HepG2 (cell line): ENCODE results near the gene INTS15. TPM values are rescaled to one million over a fixed set of nuclear protein-coding genes. Genes with fewer than 3 reads are reported as not detected.

Experiments
- DMAP1 ChIP-seq: IDR thresholded peaks from 2 replicates; pipeline ENCODE4 v1.6.1; 2016
- GATAD1 ChIP-seq: IDR thresholded peaks from 2 replicates; pipeline ENCODE4 v1.6.1; 2016; ENCODE audit warnings: missing genetic modification reagents, missing compliant biosample characterization
- HDAC2 ChIP-seq: sonication (generic); formaldehyde crosslinking; IDR thresholded peaks from 2 replicates; pipeline ENCODE4 v1.4.0; 2020; ENCODE audit warnings: missing genetic modification reagents
- KAT8 ChIP-seq: IDR thresholded peaks from 2 replicates; pipeline ENCODE4 v1.6.1; 2016; ENCODE audit warnings: missing genetic modification reagents, missing compliant biosample characterization
- KDM4B ChIP-seq: sonication (generic); formaldehyde crosslinking; IDR thresholded peaks from 2 replicates; pipeline ENCODE4 v1.4.0; 2020; ENCODE audit warnings: missing genetic modification reagents
- KLF11 ChIP-seq: IDR thresholded peaks from 2 replicates; pipeline ENCODE4 v1.6.1; 2016; ENCODE audit warnings: missing compliant biosample characterization
- SOX13 ChIP-seq, 3 experiments: fragments of 450-650 bp in 1 of 3; sonication (generic) in 1 of 3; formaldehyde crosslinking in 1 of 3; IDR thresholded peaks in 2 of 3; conservative IDR thresholded peaks in 1 of 3; 2 replicates each; pipeline versions ENCODE4 v1.5.0 to v1.6.1; 2016 to 2020; ENCODE audit warnings: antibody characterized with exemption in 1 of 3, mild to moderate bottlenecking in 1 of 3, missing compliant biosample characterization in 1 of 3, missing genetic modification reagents in 1 of 3, moderate library complexity in 1 of 3
- SRSF1 ChIP-seq: fragments of 200-400 bp; formaldehyde crosslinking; optimal IDR thresholded peaks from 2 replicates; pipeline ENCODE3; 2017; ENCODE audit warnings: mild to moderate bottlenecking, low read depth, low read length, moderate library complexity
- SRY ChIP-seq: sonication (generic); formaldehyde crosslinking; IDR thresholded peaks from 2 replicates; pipeline ENCODE4 v1.8.0; 2022; ENCODE audit warnings: mild to moderate bottlenecking, missing genetic modification reagents
- TEAD2 ChIP-seq: sonication (generic); formaldehyde crosslinking; IDR thresholded peaks from 2 replicates; pipeline ENCODE4 v1.9.0; 2021; ENCODE audit warnings: missing genetic modification reagents
- TEAD3 ChIP-seq: optimal IDR thresholded peaks from 2 replicates; pipeline ENCODE3; 2016; ENCODE audit warnings: borderline replicate concordance
- ZBTB37 ChIP-seq: sonication (generic); formaldehyde crosslinking; IDR thresholded peaks from 2 replicates; pipeline ENCODE4 v1.4.0; 2020; ENCODE audit warnings: mild to moderate bottlenecking, missing genetic modification reagents
- ZBTB8A ChIP-seq: sonication (generic); formaldehyde crosslinking; IDR thresholded peaks from 2 replicates; pipeline ENCODE4 v1.4.0; 2020; ENCODE audit warnings: mild to moderate bottlenecking, low read depth, missing genetic modification reagents, borderline replicate concordance
- ZMYM3 ChIP-seq: sonication (generic); formaldehyde crosslinking; IDR thresholded peaks from 2 replicates; pipeline ENCODE4 v1.5.1; 2020; ENCODE audit warnings: mild to moderate bottlenecking, missing genetic modification reagents
- ZNF33A ChIP-seq: sonication (generic); formaldehyde crosslinking; IDR thresholded peaks from 2 replicates; pipeline ENCODE4 v1.5.1; 2020; ENCODE audit warnings: missing genetic modification reagents, mild to moderate bottlenecking, moderate library complexity, borderline replicate concordance
- ZNF350 ChIP-seq: sonication (generic); formaldehyde crosslinking; IDR thresholded peaks from 2 replicates; pipeline ENCODE4 v1.4.0; 2020; ENCODE audit warnings: mild to moderate bottlenecking, low read depth, missing genetic modification reagents, borderline replicate concordance
- ZNF552 ChIP-seq: sonication (generic); formaldehyde crosslinking; IDR thresholded peaks from 2 replicates; pipeline ENCODE4 v1.9.0; 2022; ENCODE audit warnings: missing genetic modification reagents, mild to moderate bottlenecking, borderline replicate concordance
- ZNF780A ChIP-seq: sonication (generic); formaldehyde crosslinking; IDR thresholded peaks from 2 replicates; pipeline ENCODE4 v1.8.0; 2022; ENCODE audit warnings: mild to moderate bottlenecking, missing genetic modification reagents, moderate library complexity
- polyA plus RNA-seq, 8 experiments: library from polyadenylated mRNA; depleted of rRNA in 3 of 8; stranded (reverse) in 7 of 8; unstranded in 1 of 8; fragments of >200 nt; fragmentation: Illumina TruSeq in 4 of 8; extraction: Trizol in 4 of 8; gene quantifications; 2 replicates each; pipeline versions ENCODE4 v1.2.1 to v1.2.3, GENCODE V29; 2011 to 2016; ENCODE audit warnings: low read depth in 4 of 8, missing spikeins in 1 of 8, mixed read lengths in 1 of 8; ENCODE audit not compliant: insufficient read depth in 1 of 8
- total RNA-seq, 5 experiments: library from RNA; depleted of rRNA; stranded (reverse); fragments of >200 nt; fragmentation: Illumina TruSeq; extraction: Trizol; gene quantifications; 2 replicates each; pipeline ENCODE4 v1.2.3, GENCODE V29; 2016; ENCODE audit warnings: low read depth in 1 of 5
- TF ChIP-seq, protein P1 (sequence below), 2 experiments: fragments of 450-650 bp in 1 of 2; sonication (generic) in 1 of 2; formaldehyde crosslinking; IDR thresholded peaks; 2 replicates each; pipeline versions ENCODE4 v1.5.0 to v1.8.0; 2020 to 2022; ENCODE audit warnings: mild to moderate bottlenecking in 1 of 2, missing genetic modification reagents in 1 of 2
- TF ChIP-seq, protein P2 (sequence below): sonication (generic); formaldehyde crosslinking; conservative IDR thresholded peaks from 2 replicates; pipeline ENCODE4 v1.4.0; 2020; ENCODE audit warnings: missing genetic modification reagents

INTS15 gene
- total and polyA plus RNA-seq, 2 of the 13 experiments (the other 11 are each of a cell fraction or from before 2014, with no cell fraction given) = 16.3 to 25.7 TPM

DNA sequence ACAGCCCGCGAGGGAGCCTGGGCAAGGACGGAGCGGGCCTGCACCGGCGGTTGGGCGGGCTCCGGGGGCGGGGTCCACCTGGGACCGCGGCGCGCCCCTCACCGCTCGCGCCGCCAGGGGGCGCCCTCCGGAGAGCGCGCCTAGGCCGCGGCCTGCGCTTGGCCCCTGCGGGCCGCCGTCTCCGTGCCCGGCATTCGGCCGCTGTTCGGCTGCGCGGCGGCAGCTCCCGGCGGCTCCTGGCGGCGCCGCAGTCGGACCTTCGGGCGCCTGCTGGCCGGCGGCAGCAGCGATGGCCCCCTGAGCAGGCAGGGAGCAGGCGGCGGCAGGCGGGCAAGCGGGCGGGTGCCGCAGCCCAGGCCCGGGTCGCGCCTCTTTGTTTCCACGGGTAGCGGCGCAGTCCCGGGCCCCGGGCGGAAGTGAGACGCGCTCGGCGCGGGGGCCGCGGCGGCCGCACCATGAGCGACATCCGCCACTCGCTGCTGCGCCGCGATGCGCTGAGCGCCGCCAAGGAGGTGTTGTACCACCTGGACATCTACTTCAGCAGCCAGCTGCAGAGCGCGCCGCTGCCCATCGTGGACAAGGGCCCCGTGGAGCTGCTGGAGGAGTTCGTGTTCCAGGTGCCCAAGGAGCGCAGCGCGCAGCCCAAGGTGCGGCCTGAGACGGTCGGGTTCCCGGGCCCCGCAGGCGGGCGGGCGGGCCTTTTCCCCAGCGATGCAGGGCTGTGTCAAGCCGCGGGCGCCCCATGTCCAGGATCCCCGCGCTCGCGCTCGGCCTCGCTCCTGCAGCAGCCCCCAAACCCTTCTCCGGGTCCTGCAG lies at the start of gene INTS15 (continued):
- TF ChIP-seq ZBTB8A (CRISPR knock-in tag) (no peak), ZMYM3 (CRISPR knock-in tag) (no peak), ZNF33A (no peak), TEAD2 (no peak), ZBTB37 (CRISPR knock-in tag) (no peak), KAT8 (CRISPR knock-in tag) (peak; percentile 27; the same call in 1 of the 2 replicates), SOX13 (IDR thresholded peaks at IDR 0.05) (no peak), SOX13 (CRISPR knock-in tag; conservative IDR thresholded peaks at IDR 0.05 in 1 of 2, IDR thresholded peaks at IDR 0.05 in 1 of 2) (no peak), SRSF1 (no peak), SRY (no peak; the same call in 1 of the 2 replicates), GATAD1 (CRISPR knock-in tag) (peak; percentile 74), ZNF552 (no peak), KLF11 (CRISPR knock-in tag) (no peak), DMAP1 (CRISPR knock-in tag) (peak; percentile 53; the same call in 1 of the 2 replicates), ZNF780A (CRISPR knock-in tag) (no peak), ZNF350 (CRISPR knock-in tag) (no peak; the same call in 1 of the 2 replicates), TEAD3 (CRISPR knock-in tag) (no peak), HDAC2 (peak; percentile 35; the same call in 1 of the 2 replicates), KDM4B (no peak)
- TF ChIP-seq, protein P1, sequence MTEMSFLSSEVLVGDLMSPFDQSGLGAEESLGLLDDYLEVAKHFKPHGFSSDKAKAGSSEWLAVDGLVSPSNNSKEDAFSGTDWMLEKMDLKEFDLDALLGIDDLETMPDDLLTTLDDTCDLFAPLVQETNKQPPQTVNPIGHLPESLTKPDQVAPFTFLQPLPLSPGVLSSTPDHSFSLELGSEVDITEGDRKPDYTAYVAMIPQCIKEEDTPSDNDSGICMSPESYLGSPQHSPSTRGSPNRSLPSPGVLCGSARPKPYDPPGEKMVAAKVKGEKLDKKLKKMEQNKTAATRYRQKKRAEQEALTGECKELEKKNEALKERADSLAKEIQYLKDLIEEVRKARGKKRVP (CRISPR knock-in tag; IDR thresholded peaks at IDR 0.05) = no peak
- TF ChIP-seq, protein P2, sequence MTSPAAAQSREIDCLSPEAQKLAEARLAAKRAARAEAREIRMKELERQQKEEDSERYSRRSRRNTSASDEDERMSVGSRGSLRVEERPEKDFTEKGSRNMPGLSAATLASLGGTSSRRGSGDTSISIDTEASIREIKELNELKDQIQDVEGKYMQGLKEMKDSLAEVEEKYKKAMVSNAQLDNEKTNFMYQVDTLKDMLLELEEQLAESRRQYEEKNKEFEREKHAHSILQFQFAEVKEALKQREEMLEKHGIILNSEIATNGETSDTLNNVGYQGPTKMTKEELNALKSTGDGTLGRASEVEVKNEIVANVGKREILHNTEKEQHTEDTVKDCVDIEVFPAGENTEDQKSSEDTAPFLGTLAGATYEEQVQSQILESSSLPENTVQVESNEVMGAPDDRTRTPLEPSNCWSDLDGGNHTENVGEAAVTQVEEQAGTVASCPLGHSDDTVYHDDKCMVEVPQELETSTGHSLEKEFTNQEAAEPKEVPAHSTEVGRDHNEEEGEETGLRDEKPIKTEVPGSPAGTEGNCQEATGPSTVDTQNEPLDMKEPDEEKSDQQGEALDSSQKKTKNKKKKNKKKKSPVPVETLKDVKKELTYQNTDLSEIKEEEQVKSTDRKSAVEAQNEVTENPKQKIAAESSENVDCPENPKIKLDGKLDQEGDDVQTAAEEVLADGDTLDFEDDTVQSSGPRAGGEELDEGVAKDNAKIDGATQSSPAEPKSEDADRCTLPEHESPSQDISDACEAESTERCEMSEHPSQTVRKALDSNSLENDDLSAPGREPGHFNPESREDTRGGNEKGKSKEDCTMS (CRISPR knock-in tag) = no peak
